ENCODE measurements around the gene ADSS1.

The ADSS1 gene

GRCh38 chr14:104700225-104700651 is 23.8 kb upstream of the ADSS1 start:
- Histone ChIP-seq H3K36me3 (replicated peaks) (peaks cover 35% of the 10 kb centered on the region), H3K27me3 (ENCODE audit: low read depth) (no peaks in the 10 kb centered on the region), H3K9me3 (no peaks in the 10 kb centered on the region), H3K4me3 (no peak overlapping the region), H3K4me1 (no peaks in the 10 kb centered on the region)
- in situ Hi-C loops (cut with MboI; ENCODE audit: low sequenced_read_pairs): no loop called here
- DNase-seq (ENCODE audit: low spot score in 2 of 2): no peak

GRCh38 chr14:104700747-104701217 is 23.2 kb upstream of the ADSS1 start:
- Histone ChIP-seq H3K36me3 (replicated peaks) (peaks cover 33% of the 10 kb centered on the region), H3K27me3 (ENCODE audit: low read depth) (no peaks in the 10 kb centered on the region), H3K9me3 (no peaks in the 10 kb centered on the region), H3K4me3 (no peak overlapping the region), H3K4me1 (no peaks in the 10 kb centered on the region)
- in situ Hi-C loops (cut with MboI; ENCODE audit: low sequenced_read_pairs): no loop called here
- DNase-seq (ENCODE audit: low spot score in 2 of 2): no peak

GRCh38 chr14:104701383-104702076 is 22.5 kb upstream of the ADSS1 start:
- Histone ChIP-seq H3K4me3 (no peak overlapping the region), H3K27me3 (ENCODE audit: low read depth) (no peaks in the 10 kb centered on the region), H3K36me3 (replicated peaks) (peaks cover 27% of the 10 kb centered on the region), H3K4me1 (no peaks in the 10 kb centered on the region), H3K9me3 (no peaks in the 10 kb centered on the region)
- DNase-seq (ENCODE audit: low spot score in 2 of 2): no peak
- in situ Hi-C loops (cut with MboI; ENCODE audit: low sequenced_read_pairs): no loop called here

GRCh38 chr14:104702106-104702505 is 21.9 kb upstream of the ADSS1 start:
- Histone ChIP-seq H3K36me3 (replicated peaks) (peaks cover 25% of the 10 kb centered on the region), H3K4me1 (no peaks in the 10 kb centered on the region)
- in situ Hi-C loops (cut with MboI; ENCODE audit: low sequenced_read_pairs): no loop called here

GRCh38 chr14:104702673-104703072 is 21.4 kb upstream of the ADSS1 start:
- H3K4me3 ChIP-seq: no peak overlapping the region
- no peaks in the 10 kb centered on the region for H3K9me3 ChIP-seq
- no peaks in the 10 kb centered on the region for H3K27me3 ChIP-seq (ENCODE audit: low read depth)
- DNase-seq (ENCODE audit: low spot score in 2 of 2): no peak
- no peaks in the 10 kb centered on the region for H3K4me1 ChIP-seq
- peaks cover 24% of the 10 kb centered on the region for H3K36me3 ChIP-seq (replicated peaks)
- in situ Hi-C loops (cut with MboI; ENCODE audit: low sequenced_read_pairs): no loop called here

More at GRCh38 chr14:104702106-104702505, 21.9 kb upstream of the ADSS1 start:
- Histone ChIP-seq H3K9me3 (no peaks in the 10 kb centered on the region), H3K4me3 (no peak overlapping the region), H3K27me3 (ENCODE audit: low read depth) (no peaks in the 10 kb centered on the region)
- DNase-seq (ENCODE audit: low spot score in 2 of 2): no peak

GRCh38 chr14:104703269-104703668 is 20.8 kb upstream of the ADSS1 start:
- in situ Hi-C loops (cut with MboI; ENCODE audit: low sequenced_read_pairs): no loop called here
- Histone ChIP-seq H3K36me3 (replicated peaks) (peaks cover 24% of the 10 kb centered on the region), H3K4me3 (no peak overlapping the region), H3K9me3 (no peaks in the 10 kb centered on the region), H3K27me3 (ENCODE audit: low read depth) (no peaks in the 10 kb centered on the region), H3K4me1 (no peaks in the 10 kb centered on the region)
- no peak for DNase-seq (ENCODE audit: low spot score in 2 of 2)

GRCh38 chr14:104704252-104704651 is 19.8 kb upstream of the ADSS1 start:
- Histone ChIP-seq H3K4me1 (no peaks in the 10 kb centered on the region), H3K27me3 (ENCODE audit: low read depth) (no peaks in the 10 kb centered on the region), H3K9me3 (no peaks in the 10 kb centered on the region), H3K4me3 (no peak overlapping the region), H3K36me3 (replicated peaks) (peaks cover 28% of the 10 kb centered on the region)
- in situ Hi-C loops (cut with MboI; ENCODE audit: low sequenced_read_pairs): no loop called here
- no peak for DNase-seq (ENCODE audit: low spot score in 2 of 2)

GRCh38 chr14:104705340-104706047 is 18.5 kb upstream of the ADSS1 start:
- Histone ChIP-seq H3K27me3 (ENCODE audit: low read depth) (no peaks in the 10 kb centered on the region), H3K9me3 (no peaks in the 10 kb centered on the region), H3K4me1 (no peaks in the 10 kb centered on the region), H3K4me3 (no peak overlapping the region), H3K36me3 (replicated peaks) (peaks cover 35% of the 10 kb centered on the region)
- in situ Hi-C loops (cut with MboI; ENCODE audit: low sequenced_read_pairs): no loop called here
- DNase-seq (ENCODE audit: low spot score in 2 of 2): no peak

- in situ Hi-C loops (cut with MboI; ENCODE audit: low sequenced_read_pairs): no loop called here
- no peak overlapping the region for H3K4me3 ChIP-seq
- H3K36me3 ChIP-seq (replicated peaks): peaks cover 47% of the 10 kb centered on the region
- DNase-seq (ENCODE audit: low spot score in 2 of 2): no peak
- no peaks in the 10 kb centered on the region for H3K27me3 ChIP-seq (ENCODE audit: low read depth)
- H3K9me3 ChIP-seq: no peaks in the 10 kb centered on the region
- H3K4me1 ChIP-seq: no peaks in the 10 kb centered on the region
Measured at GRCh38 chr14:104706733-104707607, 17.1 kb upstream of the ADSS1 start.

GRCh38 chr14:104707608-104708595 is 16.1 kb upstream of the ADSS1 start:
- in situ Hi-C loops (cut with MboI; ENCODE audit: low sequenced_read_pairs): no loop called here
- no peaks in the 10 kb centered on the region for H3K4me1 ChIP-seq
- H3K9me3 ChIP-seq: no peaks in the 10 kb centered on the region
- no peak for DNase-seq (ENCODE audit: low spot score in 2 of 2)
- H3K4me3 ChIP-seq: no peak overlapping the region
- no peaks in the 10 kb centered on the region for H3K27me3 ChIP-seq (ENCODE audit: low read depth)
- H3K36me3 ChIP-seq (replicated peaks): peaks cover 51% of the 10 kb centered on the region

GRCh38 chr14:104708606-104709268 is 15.3 kb upstream of the ADSS1 start:
- Histone ChIP-seq H3K36me3 (replicated peaks) (peaks cover 49% of the 10 kb centered on the region), H3K4me1 (no peaks in the 10 kb centered on the region), H3K27me3 (ENCODE audit: low read depth) (no peaks in the 10 kb centered on the region), H3K9me3 (no peaks in the 10 kb centered on the region), H3K4me3 (no peak overlapping the region)
- DNase-seq (ENCODE audit: low spot score in 2 of 2): peak; percentile 31 to 83
- in situ Hi-C loops (cut with MboI; ENCODE audit: low sequenced_read_pairs): no loop called here

GRCh38 chr14:104709387-104710039 is 14.5 kb upstream of the ADSS1 start:
- Histone ChIP-seq H3K4me1 (no peaks in the 10 kb centered on the region), H3K27me3 (ENCODE audit: low read depth) (no peaks in the 10 kb centered on the region), H3K4me3 (no peak overlapping the region), H3K9me3 (no peaks in the 10 kb centered on the region), H3K36me3 (replicated peaks) (peaks cover 41% of the 10 kb centered on the region)
- in situ Hi-C loops (cut with MboI; ENCODE audit: low sequenced_read_pairs): no loop called here
- DNase-seq (ENCODE audit: low spot score in 2 of 2): no peak
